Measurements from ENCODE around the gene MUC22. TPM values are rescaled to one million over a fixed set of nuclear protein-coding genes. Genes with fewer than 3 reads are reported as not detected.

MUC22 gene
- polyA plus RNA-seq, 3 donors = not detected

DNA sequence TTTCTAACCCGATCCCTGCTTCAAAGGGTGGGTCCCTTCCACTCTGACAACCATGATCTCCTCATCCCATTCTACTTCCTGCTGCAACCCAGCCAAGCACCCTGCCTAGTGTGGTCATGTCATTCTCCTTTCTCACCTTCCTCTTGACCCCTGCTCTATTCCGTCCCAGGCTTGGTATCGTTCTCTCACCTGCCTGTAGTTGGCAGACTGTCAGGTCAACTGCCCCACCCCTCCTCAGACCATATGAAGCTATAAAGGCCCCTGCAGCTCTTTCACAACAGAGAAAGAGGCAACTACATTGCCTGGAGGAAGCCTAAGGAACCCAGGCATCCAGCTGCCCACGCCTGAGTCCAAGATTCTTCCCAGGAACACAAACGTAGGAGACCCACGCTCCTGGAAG is 26.8 kb upstream of the MUC22 start, which contains the start of gene MUC21:
Gene MUC21 (plus strand): TSS at position 280 of the 400 bp plus-strand sequence. CDS start 241 bp downstream, outside the sequence.
- H3K27me3 Mint-ChIP-seq (ENCODE audit: low read depth in 3 of 3) = peaks cover 14 to 39% (median 22%) of the 10 kb centered on the region in 3 donors
- Histone ChIP-seq H3K4me2 (replicated peaks; ENCODE audit: extremely low read depth, low read length, poor library complexity, severe bottlenecking) (no peak within 1 kb of the TSS), H4K20me1 (ENCODE audit: insufficient read depth, low read length) (no peaks in the 10 kb centered on the region), H2AFZ (ENCODE audit: insufficient read depth, low read depth, low read length, poor library complexity, severe bottlenecking) (no peak within 1 kb of the TSS), H3K4me3 (replicated peaks in 1 of 3; ENCODE audit: low read depth in 2 of 3, low read length in 3 of 3) (no peak within 1 kb of the TSS), H3K27me3 (ENCODE audit: control insufficient read depth in 2 of 2, insufficient read depth in 2 of 2, low read length in 2 of 2) (peaks cover 5 to 15% of the 10 kb centered on the region in 2 donors), H3K27ac (ENCODE audit: low read depth in 1 of 2, low read length in 2 of 2) (no peak within 1 kb of the TSS), H3K9ac (ENCODE audit: insufficient read depth, low read length, poor library complexity, severe bottlenecking) (no peak within 1 kb of the TSS), H3K9me3 (replicated peaks in 1 of 2; ENCODE audit: control insufficient read depth in 1 of 2, insufficient read depth in 1 of 2, low read length in 2 of 2) (no peaks in the 10 kb centered on the region), H3K4me1 (ENCODE audit: control insufficient read depth in 1 of 2, insufficient read depth in 2 of 2, low read length in 2 of 2) (no peaks in the 10 kb centered on the region), H3K79me2 (ENCODE audit: insufficient read depth, low read length) (no peaks in the 10 kb centered on the region), H3K36me3 (replicated peaks in 1 of 2; ENCODE audit: control insufficient read depth in 1 of 2, insufficient read depth in 2 of 2, low read length in 2 of 2) (no peaks in the 10 kb centered on the region)
- H3K4me1 Mint-ChIP-seq = peaks cover 3% of the 10 kb centered on the region
- no peak for TF ChIP-seq CTCF (IDR thresholded peaks at IDR 0.05)
- H3K4me3 Mint-ChIP-seq = peak within 1 kb of the TSS in 1 of 2 donors; percentile 14
- 87% methylated on average over 6 of the region's 6 CpGs for WGBS (ENCODE audit: insufficient coverage)
- H3K36me3 Mint-ChIP-seq = no peaks in the 10 kb centered on the region
- intact Hi-C loops (cut with micrococcal nuclease) = no loop called here
- peaks cover 0 to 2% (median 0%) of the 10 kb centered on the region in 7 donors for H3K9me3 Mint-ChIP-seq
- DNase-seq = no peak
- no peak within 1 kb of the TSS for H3K27ac Mint-ChIP-seq

DNA sequence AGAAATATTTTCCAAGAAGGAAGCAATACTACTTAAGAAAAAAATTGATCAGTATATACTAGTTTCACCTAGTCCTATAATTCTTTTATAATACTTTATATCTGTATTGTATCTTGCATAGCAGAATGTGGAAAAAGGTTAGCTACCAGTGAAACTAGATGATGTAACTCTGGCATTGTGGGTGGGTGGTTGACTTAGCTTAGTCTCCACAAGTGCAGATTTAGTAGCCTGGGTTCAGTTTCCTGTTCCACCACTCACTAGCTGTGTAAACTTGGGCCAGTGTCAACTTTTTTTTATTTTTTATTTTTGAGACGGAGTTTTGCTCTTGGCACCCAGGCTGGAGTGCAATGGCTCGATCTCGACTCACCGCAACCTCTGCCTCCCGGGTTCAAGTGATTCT is 24.8 kb upstream of the MUC22 start:
- Mint-ChIP-seq H3K27me3 (ENCODE audit: low read depth in 3 of 3) (peaks cover 13 to 32% (median 16%) of the 10 kb centered on the region in 3 donors), H3K36me3 (no peaks in the 10 kb centered on the region), H3K4me1 (peaks cover 5% of the 10 kb centered on the region), H3K4me3 (no peak overlapping the region), H3K9me3 (peaks cover 0 to 2% (median 0%) of the 10 kb centered on the region in 7 donors), H3K27ac (no peak overlapping the region)
- DNase-seq = no peak
- Histone ChIP-seq H3K4me1 (ENCODE audit: control insufficient read depth in 1 of 2, insufficient read depth in 2 of 2, low read length in 2 of 2) (no peaks in the 10 kb centered on the region), H3K4me2 (replicated peaks; ENCODE audit: extremely low read depth, low read length, poor library complexity, severe bottlenecking) (no peak overlapping the region), H3K27ac (ENCODE audit: low read depth in 1 of 2, low read length in 2 of 2) (no peak overlapping the region), H3K79me2 (ENCODE audit: insufficient read depth, low read length) (no peaks in the 10 kb centered on the region), H3K27me3 (ENCODE audit: control insufficient read depth in 2 of 2, insufficient read depth in 2 of 2, low read length in 2 of 2) (peaks cover 4 to 7% of the 10 kb centered on the region in 2 donors), H3K9me3 (replicated peaks in 1 of 2; ENCODE audit: control insufficient read depth in 1 of 2, insufficient read depth in 1 of 2, low read length in 2 of 2) (no peaks in the 10 kb centered on the region), H3K36me3 (replicated peaks in 1 of 2; ENCODE audit: control insufficient read depth in 1 of 2, insufficient read depth in 2 of 2, low read length in 2 of 2) (no peaks in the 10 kb centered on the region), H4K20me1 (ENCODE audit: insufficient read depth, low read length) (no peaks in the 10 kb centered on the region), H2AFZ (ENCODE audit: insufficient read depth, low read depth, low read length, poor library complexity, severe bottlenecking) (no peak overlapping the region), H3K4me3 (replicated peaks in 1 of 3; ENCODE audit: low read depth in 2 of 3, low read length in 3 of 3) (no peak overlapping the region), H3K9ac (ENCODE audit: insufficient read depth, low read length, poor library complexity, severe bottlenecking) (no peak overlapping the region)
- intact Hi-C loops (cut with micrococcal nuclease) = no loop called here
- WGBS (ENCODE audit: insufficient coverage) = 83% methylated on average over 5 of the region's 5 CpGs
- TF ChIP-seq CTCF (IDR thresholded peaks at IDR 0.05) = no peak

All from CD14-positive monocyte (primary cell).